Retina (tissue), 1 donor: ENCODE data around the gene DRG2.
A peak's percentile ranks its signal among the peaks of the same experiment; 100 is the strongest.

Experiments
- DNase-seq: peaks from one replicate; pipeline ENCODE4 v3.0.0-alpha.2; 2016

The DRG2 gene

GRCh38 chr17:18076936-18077335 is 10.8 kb upstream of the DRG2 start:
- no peak for DNase-seq

GRCh38 chr17:18079543-18079942 is 8.2 kb upstream of the DRG2 start:
- DNase-seq, result no peak

- no peak for DNase-seq
These were observed 3.5 kb upstream of the DRG2 start for GRCh38 chr17:18084256-18084655.

GRCh38 chr17:18089613-18090012 is 1.9 kb downstream of the DRG2 start:
- DNase-seq, result no peak

GRCh38 chr17:18093616-18094408 is 6.1 kb downstream of the DRG2 start:
- no peak for DNase-seq

GRCh38 chr17:18094409-18094807 is 6.7 kb downstream of the DRG2 start:
- DNase-seq, result no peak

GRCh38 chr17:18099516-18099915 is 11.8 kb downstream of the DRG2 start:
- DNase-seq, result no peak

GRCh38 chr17:18100616-18101015 is 12.9 kb downstream of the DRG2 start:
- DNase-seq, result no peak

GRCh38 chr17:18101828-18102227 is 14.1 kb downstream of the DRG2 start:
- no peak for DNase-seq

- DNase-seq, result no peak
These were observed 14.9 kb downstream of the DRG2 start for GRCh38 chr17:18102640-18103039.

GRCh38 chr17:18105027-18105426 is 17.3 kb downstream of the DRG2 start:
- DNase-seq, result no peak

GRCh38 chr17:18105595-18105994 is 17.8 kb downstream of the DRG2 start:
- no peak for DNase-seq

- DNase-seq, result no peak
These were observed 18.5 kb downstream of the DRG2 start for GRCh38 chr17:18106211-18106610.

GRCh38 chr17:18107061-18107790 is 19.5 kb downstream of the DRG2 start:
- no peak for DNase-seq

- no peak for DNase-seq
These were observed 20.2 kb downstream of the DRG2 start for GRCh38 chr17:18107971-18108370.

- DNase-seq, result peak; percentile 45
These were observed 20.9 kb downstream of the DRG2 start, which contains the start of gene MYO15A for GRCh38 chr17:18108401-18109312. TSS of gene MYO15A (plus strand) at chr17:18108756. CDS start at chr17:18118801, 10,045 bp downstream.

GRCh38 chr17:18109935-18110485 is 22.3 kb downstream of the DRG2 start:
- DNase-seq, result no peak

- DNase-seq, result no peak
These were observed 22.9 kb downstream of the DRG2 start for GRCh38 chr17:18110636-18111145.

GRCh38 chr17:18111330-18111971 is 23.7 kb downstream of the DRG2 start:
- no peak for DNase-seq

- no peak for DNase-seq
These were observed 27.8 kb downstream of the DRG2 start for GRCh38 chr17:18115517-18115916.

GRCh38 chr17:18116078-18116477 is 28.3 kb downstream of the DRG2 start:
- DNase-seq, result no peak

- no peak for DNase-seq
These were observed 29.8 kb downstream of the DRG2 start for GRCh38 chr17:18117533-18117932.
